Measurements from ENCODE around the gene SACM1L. TPM values are rescaled to one million over a fixed set of nuclear protein-coding genes. Genes with fewer than 3 reads are reported as not detected.

SACM1L gene
- total RNA-seq, 2 donors from 2014 or later, result 25.1 to 49.5 TPM

DNA sequence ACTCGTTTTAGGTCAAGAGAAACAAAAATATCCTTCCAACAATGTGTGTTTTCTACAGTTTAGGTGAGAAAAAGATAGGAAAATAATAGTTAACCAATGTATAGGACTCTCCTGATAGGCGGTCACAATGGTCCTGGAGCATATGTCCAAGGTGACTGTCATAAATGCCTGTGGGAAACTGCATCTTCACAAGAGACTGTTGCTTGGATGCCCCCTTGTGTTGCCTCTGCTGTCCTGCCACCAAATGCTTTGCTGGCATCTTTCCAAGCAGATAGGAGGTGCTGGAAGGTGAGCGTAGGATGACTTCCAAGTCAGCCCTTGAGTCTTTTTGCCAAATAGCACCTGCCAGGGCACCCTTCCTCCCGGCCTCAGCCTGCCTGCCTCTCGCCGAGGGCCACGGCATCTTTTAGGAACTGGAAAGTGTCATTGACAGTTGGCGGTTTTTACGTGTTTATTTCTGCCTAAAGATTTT, 24.1 kb upstream of the SACM1L start:
- Histone ChIP-seq H3K36me3 (replicated peaks in 1 of 2; ENCODE audit: insufficient read depth in 1 of 2, low read depth in 2 of 2) (peaks cover 0 to 4% of the 10 kb centered on the region in 2 donors), H3K9me3 (no peaks in the 10 kb centered on the region), H3K27ac (peak overlapping the region in 2 of 4 donors; percentile 3 to 31), H3K27me3 (no peaks in the 10 kb centered on the region), H3K4me1 (peaks cover 15% of the 10 kb centered on the region), H3K4me3 (no peak overlapping the region)
- TF ChIP-seq, protein P1, sequence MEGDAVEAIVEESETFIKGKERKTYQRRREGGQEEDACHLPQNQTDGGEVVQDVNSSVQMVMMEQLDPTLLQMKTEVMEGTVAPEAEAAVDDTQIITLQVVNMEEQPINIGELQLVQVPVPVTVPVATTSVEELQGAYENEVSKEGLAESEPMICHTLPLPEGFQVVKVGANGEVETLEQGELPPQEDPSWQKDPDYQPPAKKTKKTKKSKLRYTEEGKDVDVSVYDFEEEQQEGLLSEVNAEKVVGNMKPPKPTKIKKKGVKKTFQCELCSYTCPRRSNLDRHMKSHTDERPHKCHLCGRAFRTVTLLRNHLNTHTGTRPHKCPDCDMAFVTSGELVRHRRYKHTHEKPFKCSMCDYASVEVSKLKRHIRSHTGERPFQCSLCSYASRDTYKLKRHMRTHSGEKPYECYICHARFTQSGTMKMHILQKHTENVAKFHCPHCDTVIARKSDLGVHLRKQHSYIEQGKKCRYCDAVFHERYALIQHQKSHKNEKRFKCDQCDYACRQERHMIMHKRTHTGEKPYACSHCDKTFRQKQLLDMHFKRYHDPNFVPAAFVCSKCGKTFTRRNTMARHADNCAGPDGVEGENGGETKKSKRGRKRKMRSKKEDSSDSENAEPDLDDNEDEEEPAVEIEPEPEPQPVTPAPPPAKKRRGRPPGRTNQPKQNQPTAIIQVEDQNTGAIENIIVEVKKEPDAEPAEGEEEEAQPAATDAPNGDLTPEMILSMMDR (IDR thresholded peaks at IDR 0.05), result peak; percentile 48 to 92 (median 79)
- TF ChIP-seq POLR2A (IDR thresholded peaks at IDR 0.05), result no peak
- ATAC-seq (peak; percentile 70), DNase-seq (peak; percentile 74 to 83 (median 80))
- WGBS, 2 donors, result 26 to 27% methylated on average over 9 of the region's 9 CpGs
- intact Hi-C loops (cut with DNase I), result no loop called here

DNA sequence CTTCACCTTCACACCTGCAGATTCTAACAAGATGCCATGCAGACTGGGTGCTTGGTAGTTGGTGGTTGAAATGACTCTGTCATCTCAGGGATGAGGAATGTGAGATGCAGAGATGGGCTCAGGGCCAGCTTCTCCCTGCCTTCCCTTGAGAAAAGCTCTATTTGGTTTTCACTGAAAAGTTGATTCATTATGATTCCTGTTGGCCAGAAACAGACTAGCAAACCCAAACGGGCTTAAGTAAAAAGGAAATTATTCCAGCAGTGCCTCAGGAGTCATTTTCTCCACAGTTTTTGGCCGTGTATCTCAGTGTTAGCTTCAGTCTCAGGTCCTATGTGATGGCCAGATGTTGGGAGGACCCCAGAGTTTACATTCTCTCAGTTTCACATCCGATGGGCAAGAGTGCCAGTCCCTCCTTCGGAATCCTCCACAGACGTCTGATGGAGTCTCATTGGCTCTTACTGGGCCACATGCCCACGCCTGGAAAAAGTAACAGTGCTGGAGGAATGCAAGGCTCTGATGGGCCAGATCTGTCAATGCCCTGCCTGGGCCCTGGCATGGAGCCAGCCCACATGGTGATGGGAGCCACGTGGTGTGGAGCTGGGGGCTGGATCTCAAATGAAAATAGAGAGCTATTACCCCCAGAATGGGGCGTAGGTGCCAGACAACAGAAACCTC, 22.3 kb upstream of the SACM1L start:
- Histone ChIP-seq H3K4me1 (peaks cover 15% of the 10 kb centered on the region), H3K9me3 (no peaks in the 10 kb centered on the region), H3K27me3 (no peaks in the 10 kb centered on the region), H3K27ac (no peak overlapping the region), H3K36me3 (replicated peaks in 1 of 2; ENCODE audit: insufficient read depth in 1 of 2, low read depth in 2 of 2) (peaks cover 0 to 4% of the 10 kb centered on the region in 2 donors), H3K4me3 (no peak overlapping the region)
- intact Hi-C loops (cut with DNase I), result no loop called here
- WGBS, 2 donors, result 58 to 60% methylated on average over 8 of the region's 8 CpGs
- no peak for TF ChIP-seq POLR2A (IDR thresholded peaks at IDR 0.05)
- TF ChIP-seq, protein P1 (IDR thresholded peaks at IDR 0.05), result no peak
- no peak for DNase-seq
- ATAC-seq, result no peak

- no peak overlapping the region for H3K27ac ChIP-seq
- intact Hi-C loops (cut with DNase I), result no loop called here
- TF ChIP-seq POLR2A (IDR thresholded peaks at IDR 0.05), result no peak
- TF ChIP-seq, protein P1 (IDR thresholded peaks at IDR 0.05), result no peak
- H3K9me3 ChIP-seq, result no peaks in the 10 kb centered on the region
- WGBS, 2 donors, result 85 to 95% methylated on average over 1 of the region's 1 CpG
- no peak overlapping the region for H3K4me3 ChIP-seq
- peaks cover 15% of the 10 kb centered on the region for H3K4me1 ChIP-seq
- DNase-seq, result no peak
- ATAC-seq, result no peak
- H3K27me3 ChIP-seq, result no peaks in the 10 kb centered on the region
- H3K36me3 ChIP-seq (replicated peaks in 1 of 2; ENCODE audit: insufficient read depth in 1 of 2, low read depth in 2 of 2), result peaks cover 0 to 4% of the 10 kb centered on the region in 2 donors
Measured at GRCh38 chr3:45667569-45667934, 21.6 kb upstream of the SACM1L start.

DNA sequence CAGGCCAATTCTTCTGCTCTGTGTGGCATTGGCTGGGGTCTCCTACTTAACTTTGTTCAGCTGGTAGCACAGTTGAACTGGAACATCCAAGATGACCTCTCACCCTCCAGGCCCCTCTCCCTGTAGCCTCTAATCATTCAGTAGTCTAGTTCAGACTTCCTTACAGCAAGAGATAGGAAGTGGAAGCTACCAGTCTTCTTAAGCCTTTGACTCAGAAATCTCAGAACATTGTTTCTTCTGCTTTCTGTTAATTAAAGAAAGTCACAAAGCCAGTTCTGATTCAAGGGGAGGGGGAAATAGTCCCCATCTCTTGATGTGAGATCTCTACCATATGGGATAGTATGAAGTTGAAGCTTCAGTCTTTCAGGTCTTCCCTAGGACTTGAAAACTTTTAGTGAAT, 18.8 kb upstream of the SACM1L start:
- ATAC-seq, result no peak
- intact Hi-C loops (cut with DNase I), result no loop called here
- Histone ChIP-seq H3K27ac (no peak overlapping the region), H3K4me1 (peaks cover 3% of the 10 kb centered on the region), H3K36me3 (replicated peaks in 1 of 2; ENCODE audit: insufficient read depth in 1 of 2, low read depth in 2 of 2) (peaks cover 0 to 21% of the 10 kb centered on the region in 2 donors), H3K4me3 (no peak overlapping the region), H3K27me3 (no peaks in the 10 kb centered on the region), H3K9me3 (no peaks in the 10 kb centered on the region)
- DNase-seq, result no peak
- TF ChIP-seq, protein P1 (IDR thresholded peaks at IDR 0.05), result no peak
- no peak for TF ChIP-seq POLR2A (IDR thresholded peaks at IDR 0.05)

- H3K4me1 ChIP-seq, result no peaks in the 10 kb centered on the region
- intact Hi-C loops (cut with DNase I), result no loop called here
- peak; percentile 32 for ATAC-seq
- 75 to 76% methylated on average over 2 of the region's 2 CpGs for WGBS, 2 donors
- H3K36me3 ChIP-seq (replicated peaks in 1 of 2; ENCODE audit: insufficient read depth in 1 of 2, low read depth in 2 of 2), result peaks cover 0 to 21% of the 10 kb centered on the region in 2 donors
- H3K27ac ChIP-seq, result no peak overlapping the region
- no peaks in the 10 kb centered on the region for H3K27me3 ChIP-seq
- DNase-seq, result no peak
- H3K9me3 ChIP-seq, result no peaks in the 10 kb centered on the region
- no peak for TF ChIP-seq POLR2A (IDR thresholded peaks at IDR 0.05)
- TF ChIP-seq, protein P1 (IDR thresholded peaks at IDR 0.05), result no peak
- H3K4me3 ChIP-seq, result no peak overlapping the region
Measured at GRCh38 chr3:45670991-45671390, 18.2 kb upstream of the SACM1L start.

Data from body of pancreas (tissue), 4 donors.